NCI-H1417 (cell line): Measurements from ENCODE around the gene DMRTB1.

ENCODE experiments used
- DNase-seq, 3 experiments: peaks; one replicate each; lab custom pipeline; 2025; lab: John Stamatoyannopoulos, UW

Gene DMRTB1

DNA sequence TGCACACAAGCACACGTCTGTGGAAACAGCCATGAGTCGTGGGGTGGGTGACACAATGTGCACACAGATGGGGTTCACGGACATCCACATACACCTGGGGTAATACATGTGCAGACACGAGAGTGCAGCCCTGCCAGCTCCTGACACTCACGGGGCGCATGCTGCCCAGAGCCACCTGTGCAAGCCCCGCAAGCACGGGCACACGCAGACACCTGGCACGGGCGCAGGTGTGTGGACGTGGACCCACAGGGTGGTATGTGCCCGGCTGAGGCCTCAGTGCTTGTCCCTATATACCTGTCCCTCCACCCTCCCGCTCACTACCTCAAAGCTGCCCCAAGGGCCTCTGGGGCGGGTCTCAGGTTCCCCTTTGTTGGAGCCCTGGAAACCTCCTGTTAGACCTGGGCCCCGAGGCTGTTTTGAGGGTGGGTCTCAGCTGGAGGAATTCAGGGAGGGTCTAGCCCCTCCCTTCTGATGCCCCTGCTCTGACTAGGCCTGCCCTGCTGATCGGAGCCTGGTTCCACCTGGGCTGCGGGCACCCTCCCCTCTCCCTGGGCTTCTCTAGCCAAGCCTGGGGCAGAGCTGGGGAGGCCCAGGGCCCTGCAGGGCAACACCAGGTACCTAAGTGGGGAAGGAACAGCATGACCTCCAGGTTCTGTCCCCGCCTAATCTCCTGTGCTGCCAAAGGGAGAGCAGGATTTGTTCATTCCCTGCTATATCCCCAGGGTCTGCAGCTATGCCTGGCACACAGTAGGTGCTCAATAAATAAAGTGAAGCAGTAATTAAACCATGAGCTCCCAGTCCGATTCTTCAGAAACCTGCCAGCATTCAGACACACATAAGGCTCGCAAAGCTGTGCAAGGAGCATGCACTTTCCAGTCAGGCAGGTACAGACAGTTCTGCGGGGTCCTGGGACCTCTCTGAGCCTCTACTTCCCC lies 49.1 kb downstream of the DMRTB1 start:
- DNase-seq = no peak

- no peak for DNase-seq
These were observed 49.9 kb downstream of the DMRTB1 start for GRCh38 chr1:53508991-53509666.

DNA sequence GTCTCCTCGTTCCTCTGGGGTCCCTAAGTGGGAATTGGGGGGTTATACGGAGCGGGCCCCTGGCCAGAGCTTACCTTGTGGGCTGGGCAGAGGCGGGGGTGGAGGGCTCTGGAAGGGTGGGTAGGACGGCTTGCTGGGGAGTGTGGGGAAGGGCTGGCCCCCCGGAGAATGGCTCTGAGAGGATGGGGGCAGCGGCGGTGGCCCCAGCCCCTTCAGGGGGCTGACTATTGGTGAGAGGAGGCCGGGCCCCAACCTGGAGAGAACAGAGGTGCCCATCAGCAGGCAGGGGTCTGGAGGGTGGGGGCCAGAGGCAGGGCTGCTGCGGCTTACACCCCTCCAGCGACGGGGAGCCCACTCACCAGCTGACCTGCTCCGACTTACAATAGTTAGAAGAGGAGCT lies 50.6 kb downstream of the DMRTB1 start:
- DNase-seq = no peak

DNA sequence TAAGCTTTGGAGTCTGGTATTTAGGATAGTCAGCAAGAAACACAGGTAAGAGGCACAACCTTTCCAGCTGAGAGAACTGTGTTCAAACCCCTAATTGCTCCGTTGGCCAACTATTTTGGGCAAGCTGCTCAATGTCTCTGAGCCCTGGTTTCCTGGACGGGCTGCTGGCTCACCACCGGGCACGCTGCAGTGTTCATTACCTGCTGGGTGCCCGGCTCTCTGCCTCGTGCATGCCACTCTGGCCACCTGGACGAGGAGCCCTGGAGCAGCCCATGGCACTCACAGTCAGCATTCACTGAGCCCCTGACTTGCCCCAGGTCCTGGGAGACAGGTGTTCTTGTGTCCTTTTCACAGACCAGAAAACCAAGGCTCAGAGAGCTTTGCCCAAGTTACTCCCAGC lies 51.0 kb downstream of the DMRTB1 start:
- DNase-seq = no peak

DNA sequence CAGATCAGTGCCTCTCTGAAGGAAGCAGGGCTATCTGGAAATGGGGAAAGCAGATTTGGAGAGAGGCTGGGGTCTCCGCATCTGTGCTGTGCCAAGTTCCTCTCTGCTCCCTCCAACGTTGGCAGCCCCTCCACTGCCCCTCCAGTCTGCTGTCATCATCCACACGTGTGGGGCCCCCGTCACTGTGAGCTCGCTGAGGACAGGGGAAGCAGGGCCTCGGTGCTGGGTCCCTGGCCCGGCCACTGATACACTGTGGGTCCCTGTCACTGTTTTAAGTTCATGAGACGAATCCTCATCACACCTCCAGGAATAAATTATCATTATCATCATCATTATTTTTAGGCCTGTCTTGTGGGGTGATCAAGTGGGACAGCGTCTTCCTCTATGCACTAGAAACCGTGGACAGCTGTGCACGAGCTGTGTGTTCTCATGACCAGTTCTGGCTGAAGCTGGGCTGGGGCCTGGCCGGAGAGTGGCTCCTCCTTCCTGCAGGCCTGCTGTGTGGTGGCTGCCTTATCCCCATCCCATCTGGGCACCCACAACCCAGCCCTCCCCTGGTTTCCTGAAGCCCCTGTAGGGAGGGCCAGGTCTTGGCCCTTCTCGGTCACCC lies 52.2 kb downstream of the DMRTB1 start:
- peak in 1 of 3 experiments; percentile 65 for DNase-seq

DNA sequence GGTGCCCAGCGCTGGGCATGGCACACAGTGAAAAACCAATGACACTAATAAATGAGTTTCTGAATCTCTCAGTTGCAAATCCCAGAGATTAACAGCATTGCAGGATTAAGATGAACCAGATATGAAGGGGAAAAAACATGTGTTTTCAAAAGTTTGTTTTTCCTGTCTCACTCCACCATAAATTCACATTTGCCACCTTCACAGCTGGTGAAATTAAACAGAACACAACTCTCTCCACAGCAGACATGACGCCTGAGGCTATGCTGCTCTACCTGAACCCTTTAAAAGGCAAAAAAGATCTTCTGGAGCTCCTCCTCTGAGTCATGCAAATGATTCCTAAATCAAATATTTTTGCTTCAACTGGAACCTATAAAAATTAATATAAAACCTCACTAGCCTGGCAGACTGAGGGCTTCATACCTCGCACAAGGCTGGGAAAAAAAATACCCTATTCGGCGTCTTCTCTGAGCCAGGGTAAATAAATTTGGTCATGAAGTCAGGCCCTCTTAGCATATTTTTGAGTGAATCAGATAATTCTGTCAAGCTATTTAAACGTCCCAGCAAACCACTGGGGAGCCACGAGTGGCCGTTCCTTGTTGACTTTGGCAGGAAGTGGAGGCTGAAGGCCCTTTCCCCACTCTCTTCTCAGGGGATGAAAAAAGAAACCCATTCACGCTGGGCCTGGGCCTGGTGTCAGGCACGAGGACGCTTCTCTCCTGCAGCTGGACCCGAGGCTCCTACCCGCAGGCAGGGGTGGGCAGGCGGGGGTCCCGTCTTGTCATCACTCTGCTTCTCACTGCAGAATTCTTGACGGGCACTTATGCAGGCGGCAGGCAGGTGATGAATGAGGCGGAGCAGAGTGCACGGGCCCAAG lies 53.0 kb downstream of the DMRTB1 start:
- peak; percentile 82 to 92 (median 88) for DNase-seq

GRCh38 chr1:53512807-53513755 lies 53.9 kb downstream of the DMRTB1 start:
- DNase-seq = no peak

DNA sequence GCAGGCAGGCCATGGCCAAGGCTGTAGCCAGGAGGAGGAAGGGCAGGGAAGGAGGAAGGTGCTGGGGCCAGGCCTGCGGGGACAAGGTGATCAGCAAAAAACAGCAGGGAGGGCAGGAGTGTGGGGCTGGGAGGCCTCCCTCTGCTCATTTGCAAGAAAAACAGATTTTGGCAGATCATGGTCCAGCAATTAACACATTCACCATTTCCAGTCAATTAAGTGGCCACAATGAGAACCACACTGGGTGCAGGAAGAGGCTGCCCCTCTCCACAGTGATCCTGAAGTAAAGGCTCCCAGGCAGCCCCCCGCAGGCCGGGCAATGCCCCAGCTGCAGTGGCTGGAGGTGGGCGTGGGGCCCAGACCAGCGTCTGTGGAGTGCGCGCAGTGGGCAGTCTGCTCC lies 54.6 kb downstream of the DMRTB1 start:
- DNase-seq = peak in 1 of 3 experiments; percentile 14

GRCh38 chr1:53514436-53514835 lies 55.2 kb downstream of the DMRTB1 start:
- no peak for DNase-seq

DNA sequence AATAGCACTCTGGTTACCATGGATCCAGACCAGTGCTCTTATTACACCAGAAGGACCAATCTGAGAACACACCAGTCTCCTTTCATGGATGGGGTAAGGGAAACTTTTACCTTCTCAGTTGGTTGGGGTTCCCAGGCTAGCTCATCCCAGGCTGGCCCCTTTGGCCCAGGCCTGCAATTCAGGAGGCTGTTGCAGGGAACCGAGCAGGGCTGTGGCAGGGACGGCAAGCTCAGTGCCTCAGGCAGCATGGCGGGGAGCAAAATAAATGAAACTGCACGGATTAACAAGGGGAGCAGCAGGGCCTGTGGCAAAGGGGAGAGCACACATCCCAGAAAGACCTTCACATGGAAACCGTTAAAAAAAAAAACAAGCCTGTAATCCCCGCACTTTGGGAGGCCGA lies 57.0 kb downstream of the DMRTB1 start:
- DNase-seq = peak in 1 of 3 experiments; percentile 34
